Measurements from ENCODE around the gene PEX26. TPM values are rescaled to one million over a fixed set of nuclear protein-coding genes. Genes with fewer than 3 reads are reported as not detected.

The PEX26 gene
- total RNA-seq, 1 donor from 2014 or later, result 49.8 TPM

DNA sequence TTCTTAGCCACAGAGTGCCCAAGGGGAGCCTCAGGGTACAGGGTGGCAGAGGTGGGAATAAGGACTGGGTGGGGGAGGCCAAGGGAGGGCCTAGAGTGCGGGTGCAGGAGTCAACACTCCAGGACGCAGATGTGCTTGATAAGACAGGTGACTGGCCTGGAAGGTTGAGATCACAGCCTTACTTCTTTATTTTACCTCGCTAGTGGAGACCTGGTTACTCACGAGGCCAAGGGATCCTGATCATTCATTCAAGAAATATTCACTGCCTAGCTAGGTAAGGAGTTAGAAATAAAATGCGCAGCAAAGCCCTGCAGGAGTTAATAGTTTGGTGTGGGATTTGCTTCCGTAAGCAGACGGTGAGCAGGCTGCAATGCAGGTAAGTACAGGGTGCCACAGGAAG is 13.2 kb upstream of the PEX26 start:
- Mint-ChIP-seq H3K27ac (ENCODE audit: unreplicated experiment) (no peak overlapping the region), H3K27me3 (ENCODE audit: unreplicated experiment) (peaks cover 9% of the 10 kb centered on the region), H3K4me3 (ENCODE audit: unreplicated experiment) (no peak overlapping the region), H3K9me3 (ENCODE audit: unreplicated experiment) (peaks cover 6% of the 10 kb centered on the region), H3K4me1 (ENCODE audit: low read depth, unreplicated experiment) (peaks cover 2% of the 10 kb centered on the region), H3K36me3 (ENCODE audit: unreplicated experiment) (peaks cover 5% of the 10 kb centered on the region)
- TF ChIP-seq CTCF (IDR thresholded peaks at IDR 0.05; ENCODE audit: partially characterized antibody, unreplicated experiment), result no peak
- no peak for DNase-seq

- Mint-ChIP-seq H3K9me3 (ENCODE audit: unreplicated experiment) (peaks cover 6% of the 10 kb centered on the region), H3K4me3 (ENCODE audit: unreplicated experiment) (no peak overlapping the region), H3K4me1 (ENCODE audit: low read depth, unreplicated experiment) (peaks cover 2% of the 10 kb centered on the region), H3K27me3 (ENCODE audit: unreplicated experiment) (peaks cover 9% of the 10 kb centered on the region), H3K27ac (ENCODE audit: unreplicated experiment) (no peak overlapping the region), H3K36me3 (ENCODE audit: unreplicated experiment) (peaks cover 5% of the 10 kb centered on the region)
- TF ChIP-seq CTCF (IDR thresholded peaks at IDR 0.05; ENCODE audit: partially characterized antibody, unreplicated experiment), result no peak
- no peak for DNase-seq
Observed at GRCh38 chr22:18065256-18065655, 12.5 kb upstream of the PEX26 start.

GRCh38 chr22:18066181-18066859 is 11.5 kb upstream of the PEX26 start:
- peaks cover 2% of the 10 kb centered on the region for H3K4me1 Mint-ChIP-seq (ENCODE audit: low read depth, unreplicated experiment)
- no peak for TF ChIP-seq CTCF (IDR thresholded peaks at IDR 0.05; ENCODE audit: partially characterized antibody, unreplicated experiment)
- peaks cover 5% of the 10 kb centered on the region for H3K36me3 Mint-ChIP-seq (ENCODE audit: unreplicated experiment)
- H3K4me3 Mint-ChIP-seq (ENCODE audit: unreplicated experiment), result no peak overlapping the region
- H3K9me3 Mint-ChIP-seq (ENCODE audit: unreplicated experiment), result peaks cover 6% of the 10 kb centered on the region
- DNase-seq, result no peak
- H3K27me3 Mint-ChIP-seq (ENCODE audit: unreplicated experiment), result peaks cover 9% of the 10 kb centered on the region
- H3K27ac Mint-ChIP-seq (ENCODE audit: unreplicated experiment), result no peak overlapping the region

DNA sequence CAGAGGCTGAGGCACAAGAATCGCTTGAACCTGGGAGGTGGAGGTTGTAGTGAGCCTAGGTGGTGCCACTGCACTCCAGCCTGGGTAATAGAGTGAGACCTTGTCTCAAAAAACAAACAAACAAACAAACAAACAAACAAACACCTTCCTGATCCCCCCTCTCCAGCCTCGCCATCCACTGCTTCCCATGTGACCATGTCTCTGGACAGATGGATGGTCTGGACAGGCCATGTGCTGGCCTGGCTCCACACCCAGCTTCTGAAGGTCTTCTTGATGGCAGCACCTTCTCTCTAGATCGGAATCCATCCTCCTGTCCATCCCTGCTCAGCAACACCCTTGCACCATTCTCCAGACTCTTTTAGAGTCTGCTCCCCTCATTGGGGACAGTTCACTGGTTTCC is 10.7 kb upstream of the PEX26 start:
- peaks cover 2% of the 10 kb centered on the region for H3K4me1 Mint-ChIP-seq (ENCODE audit: low read depth, unreplicated experiment)
- H3K36me3 Mint-ChIP-seq (ENCODE audit: unreplicated experiment), result peaks cover 5% of the 10 kb centered on the region
- peaks cover 9% of the 10 kb centered on the region for H3K27me3 Mint-ChIP-seq (ENCODE audit: unreplicated experiment)
- DNase-seq, result no peak
- no peak for TF ChIP-seq CTCF (IDR thresholded peaks at IDR 0.05; ENCODE audit: partially characterized antibody, unreplicated experiment)
- peaks cover 6% of the 10 kb centered on the region for H3K9me3 Mint-ChIP-seq (ENCODE audit: unreplicated experiment)
- no peak overlapping the region for H3K4me3 Mint-ChIP-seq (ENCODE audit: unreplicated experiment)
- H3K27ac Mint-ChIP-seq (ENCODE audit: unreplicated experiment), result no peak overlapping the region

DNA sequence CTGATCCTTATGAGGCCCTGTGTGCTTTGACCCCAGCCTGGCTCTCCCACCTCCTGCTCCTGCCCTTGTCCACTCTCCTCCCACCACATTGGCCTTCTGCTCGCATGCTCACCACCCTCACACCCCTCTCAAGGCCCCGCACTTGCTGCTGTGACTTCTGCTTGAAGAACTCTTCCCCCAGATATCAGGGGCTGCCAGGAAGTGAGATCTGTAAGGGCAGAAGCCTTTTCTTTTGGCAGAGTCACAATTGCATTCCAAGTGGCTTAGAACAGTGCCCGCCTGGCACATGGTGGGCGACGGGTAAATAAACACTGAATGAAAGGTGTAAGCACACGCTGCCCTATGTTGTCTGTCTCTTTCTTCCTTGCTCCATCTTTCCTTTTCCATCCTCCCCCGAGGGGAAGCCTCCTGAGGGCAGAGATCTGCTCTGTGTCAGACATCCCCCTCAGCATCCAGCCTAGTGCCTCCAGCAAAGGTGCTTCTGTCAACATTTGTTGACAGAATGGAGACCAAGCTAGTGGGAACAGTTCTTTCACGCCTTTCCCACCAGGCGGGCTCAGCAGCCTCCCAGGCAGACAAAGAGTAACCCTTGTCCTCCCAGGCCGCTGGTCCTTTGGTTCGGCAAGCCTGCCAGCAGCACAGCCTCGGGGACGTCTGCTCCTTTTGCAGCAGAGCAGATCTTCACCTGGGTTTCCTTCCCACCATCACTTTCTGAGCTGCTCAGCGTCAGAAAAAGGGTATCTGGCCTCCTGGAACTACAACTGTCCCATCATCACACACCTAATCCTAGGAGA is 10.0 kb upstream of the PEX26 start:
- TF ChIP-seq CTCF (IDR thresholded peaks at IDR 0.05; ENCODE audit: partially characterized antibody, unreplicated experiment), result no peak
- Mint-ChIP-seq H3K27ac (ENCODE audit: unreplicated experiment) (no peak overlapping the region), H3K4me3 (ENCODE audit: unreplicated experiment) (no peak overlapping the region), H3K27me3 (ENCODE audit: unreplicated experiment) (peaks cover 9% of the 10 kb centered on the region), H3K36me3 (ENCODE audit: unreplicated experiment) (peaks cover 5% of the 10 kb centered on the region), H3K4me1 (ENCODE audit: low read depth, unreplicated experiment) (peaks cover 2% of the 10 kb centered on the region), H3K9me3 (ENCODE audit: unreplicated experiment) (peaks cover 6% of the 10 kb centered on the region)
- DNase-seq, result no peak

All from glutamatergic neuron (in vitro differentiated cells).